GM21786 (cell line): Measurements from ENCODE around the gene SERPINA3.
"Not testable (repeated sequence)": the region's sequence is repeated elsewhere in the genome, so short reads cannot be mapped to it uniquely, and the experiment has no call there.

Source experiments
- ATAC-seq: cut with Tn5 transposase; IDR thresholded peaks from one replicate; pipeline ENCODE4 v1.9.1; 2021; ENCODE audit not compliant: unreplicated experiment

SERPINA3 gene

GRCh38 chr14:94631050-94631449, 18.9 kb downstream of the SERPINA3 start:
- ATAC-seq: no peak

DNA sequence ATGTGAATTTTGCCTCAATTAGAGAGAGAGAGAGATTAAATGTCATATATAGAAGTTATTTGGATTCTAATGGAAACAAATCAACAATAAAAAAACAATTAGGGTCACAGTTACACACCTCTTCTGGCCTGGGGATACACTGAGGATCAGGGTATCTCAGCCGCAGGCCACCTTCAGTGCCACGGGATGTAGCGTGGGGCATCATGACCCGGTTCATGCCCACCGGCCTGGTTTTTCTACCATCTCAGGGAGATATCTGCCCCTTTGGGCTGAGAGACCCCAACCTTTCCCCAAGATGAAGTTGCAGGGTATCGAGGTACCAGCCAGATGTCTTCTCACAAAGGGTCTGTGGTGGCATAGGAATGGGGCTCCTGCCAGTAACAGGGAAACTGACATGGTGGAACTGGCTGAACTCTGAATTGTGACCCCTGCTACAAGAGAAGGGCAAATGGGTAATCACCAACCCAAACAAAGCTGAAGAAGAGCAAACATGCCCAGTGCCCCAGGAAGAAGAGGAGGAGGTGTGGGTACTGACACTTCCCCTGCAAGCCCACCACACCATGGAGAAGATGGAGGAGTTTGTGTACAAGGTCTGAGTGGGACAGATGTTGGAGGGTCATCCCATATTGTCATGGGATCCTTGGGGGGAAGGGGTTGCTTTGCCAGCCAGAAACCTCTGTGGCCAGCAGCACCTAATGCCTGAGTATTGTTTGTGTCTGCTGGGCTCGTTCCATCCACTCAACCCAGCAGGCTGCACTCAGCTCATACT, 19.5 kb downstream of the SERPINA3 start:
- no peak for ATAC-seq

DNA sequence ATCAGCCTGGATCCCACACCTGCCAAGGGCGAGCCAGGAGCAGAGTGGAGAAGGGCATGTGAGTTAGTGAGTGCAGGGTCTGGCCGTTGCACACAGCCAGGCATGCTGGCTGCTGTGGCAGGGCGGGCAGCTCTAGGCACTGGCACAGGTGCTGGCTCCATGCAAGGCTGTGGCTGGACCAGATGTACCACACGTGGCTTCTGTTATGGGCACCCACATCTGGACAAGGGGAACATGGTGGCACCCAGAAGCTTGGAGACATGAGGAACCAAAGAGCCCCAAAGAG, 20.1 kb downstream of the SERPINA3 start:
- ATAC-seq: no peak

DNA sequence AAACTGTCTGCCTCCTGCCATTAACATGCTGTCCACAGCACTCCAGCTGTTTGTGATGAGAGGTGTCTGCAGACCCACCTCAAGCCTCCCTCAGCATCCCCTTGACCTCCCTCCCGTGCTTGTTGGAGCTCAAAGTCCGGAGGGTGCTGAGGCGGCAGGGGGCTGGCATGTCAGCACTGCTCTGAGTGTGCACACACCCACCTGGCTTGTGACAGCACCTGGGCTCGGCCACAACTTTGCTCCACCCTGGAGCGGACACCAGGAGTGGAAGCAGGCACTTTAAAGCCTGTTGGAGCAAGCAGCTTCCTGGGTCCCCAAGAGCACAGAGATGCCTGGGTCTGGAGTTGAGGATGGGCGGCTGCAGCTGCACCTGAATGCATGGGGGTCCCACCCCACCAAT, 20.9 kb downstream of the SERPINA3 start:
- ATAC-seq: no peak

GRCh38 chr14:94635154-94635553, 23.0 kb downstream of the SERPINA3 start:
- ATAC-seq: no peak

DNA sequence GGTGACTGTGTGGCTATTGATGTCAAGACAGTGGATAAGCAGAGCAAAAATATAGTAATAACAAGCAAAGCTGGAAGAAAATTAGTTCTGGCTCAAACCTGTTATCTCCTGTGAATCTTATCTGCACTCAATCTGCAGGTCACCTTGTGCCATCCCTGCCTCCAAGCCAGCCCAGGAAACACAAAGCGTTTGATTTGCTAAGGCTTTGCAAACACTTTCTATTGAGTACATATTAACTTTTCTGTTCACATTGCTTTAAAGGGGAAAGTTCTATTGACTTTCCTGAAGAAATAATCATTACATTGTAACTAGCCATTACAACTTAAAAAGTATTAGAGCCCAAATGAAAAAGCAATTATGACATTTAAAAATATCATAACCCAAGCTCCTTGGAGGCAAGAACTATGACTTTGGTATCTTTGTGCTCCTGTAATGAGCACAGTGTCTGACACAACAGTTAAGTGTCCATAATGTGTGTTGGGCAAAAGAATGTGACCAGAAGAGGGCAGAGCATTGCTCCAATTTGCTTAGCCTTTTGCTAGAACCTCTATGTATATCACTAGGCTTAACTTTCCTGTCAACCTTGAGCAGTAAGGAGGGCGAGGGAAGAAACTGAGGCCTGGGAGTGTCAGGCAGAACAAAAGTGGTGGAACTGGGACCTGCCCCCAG, 24.7 kb downstream of the SERPINA3 start:
- ATAC-seq: no peak

GRCh38 chr14:94637814-94638213, 25.6 kb downstream of the SERPINA3 start:
- ATAC-seq: not testable (repeated sequence)

GRCh38 chr14:94638339-94638738, 26.1 kb downstream of the SERPINA3 start:
- ATAC-seq: no peak

DNA sequence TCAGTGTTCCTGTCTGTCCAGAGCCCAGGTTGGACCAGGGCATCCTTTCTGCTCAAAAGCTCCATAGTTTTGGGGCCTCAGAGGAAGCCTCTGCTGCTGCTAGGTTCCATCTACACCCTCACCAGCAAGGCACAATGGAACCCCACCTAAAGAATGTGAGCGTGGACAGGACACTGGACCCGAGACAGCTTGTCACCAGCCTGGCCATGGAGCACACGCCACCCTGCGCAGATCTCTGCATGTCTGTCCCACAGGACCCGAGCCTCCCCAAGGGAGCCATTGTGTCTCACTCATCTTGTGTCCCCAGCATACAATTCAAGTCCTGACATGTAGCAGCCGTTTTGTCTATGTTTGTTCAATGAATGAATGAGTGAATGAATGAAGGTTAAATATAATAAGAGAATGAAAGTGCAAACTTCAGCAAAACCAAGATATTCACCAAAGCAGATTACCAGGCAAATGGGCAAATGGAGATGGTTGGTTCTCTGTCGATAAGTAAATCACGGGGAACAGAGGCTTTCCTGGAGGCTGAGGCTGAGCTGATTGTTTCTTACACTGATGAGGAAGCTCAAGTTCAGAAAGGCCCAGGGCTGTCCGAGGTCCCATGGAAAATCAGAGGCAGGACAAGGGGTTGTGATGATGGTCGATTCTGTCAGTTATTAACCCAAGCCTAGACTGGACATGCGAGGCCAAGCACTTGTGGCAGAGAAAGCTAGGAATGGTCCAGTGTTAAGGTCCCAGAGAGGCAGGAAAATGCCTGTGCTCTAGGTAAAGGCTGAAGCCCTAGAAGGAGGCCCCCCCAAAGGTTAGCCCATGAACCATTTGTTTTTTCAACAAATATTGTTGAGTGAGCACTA, 27.0 kb downstream of the SERPINA3 start:
- no peak for ATAC-seq

GRCh38 chr14:94640721-94641631, 28.8 kb downstream of the SERPINA3 start:
- no peak for ATAC-seq

DNA sequence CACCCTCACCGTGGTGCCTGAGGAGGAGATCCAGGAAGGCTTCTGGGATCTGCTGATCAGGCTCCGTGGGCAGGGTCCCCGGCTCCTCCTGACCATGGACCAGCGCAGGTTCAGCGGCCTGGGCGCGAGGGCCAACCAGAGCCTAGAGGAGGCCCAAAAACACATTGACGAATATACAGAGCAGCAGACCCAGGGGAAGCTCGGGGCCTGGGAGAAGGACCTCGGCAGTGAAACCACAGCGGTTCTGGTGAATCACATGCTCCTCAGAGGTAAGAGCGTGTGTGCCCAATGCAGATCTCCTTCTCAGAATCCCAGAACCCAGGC, 29.4 kb downstream of the SERPINA3 start:
- no peak for ATAC-seq

DNA sequence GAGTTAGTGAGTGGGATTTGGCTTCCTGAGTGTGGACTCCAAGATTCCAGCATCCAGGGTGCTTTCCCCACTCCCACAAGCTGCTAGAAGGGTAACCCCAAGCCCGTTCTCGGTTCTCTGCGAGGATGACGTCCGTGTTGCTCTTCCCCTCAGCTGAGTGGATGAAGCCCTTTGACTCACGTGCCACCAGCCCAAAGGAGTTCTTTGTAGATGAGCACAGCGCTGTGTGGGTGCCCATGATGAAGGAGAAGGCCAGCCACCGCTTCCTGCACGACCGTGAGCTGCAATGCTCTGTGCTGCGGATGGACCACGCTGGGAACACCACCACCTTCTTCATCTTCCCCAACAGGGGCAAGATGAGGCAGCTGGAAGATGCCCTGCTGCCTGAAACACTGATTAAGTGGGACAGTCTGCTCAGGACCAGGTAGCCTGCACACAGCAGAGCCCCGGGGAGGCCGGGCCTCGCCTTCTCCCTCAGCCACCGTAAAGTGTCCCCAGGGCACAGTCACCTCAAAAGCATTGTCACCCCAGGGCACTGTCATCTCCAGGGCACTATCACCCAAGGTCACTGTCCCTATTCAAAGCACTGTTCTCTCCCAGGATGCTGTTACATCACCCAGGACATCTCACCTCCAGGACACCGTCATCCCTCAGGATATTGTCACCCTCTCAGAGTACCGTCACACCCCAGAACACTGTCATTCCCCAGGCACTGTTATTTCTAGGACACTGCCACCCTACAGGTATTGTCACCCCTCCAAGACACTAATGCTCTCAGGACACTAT, 31.3 kb downstream of the SERPINA3 start:
- ATAC-seq: no peak

GRCh38 chr14:94644102-94644535, 31.9 kb downstream of the SERPINA3 start:
- ATAC-seq: no peak

DNA sequence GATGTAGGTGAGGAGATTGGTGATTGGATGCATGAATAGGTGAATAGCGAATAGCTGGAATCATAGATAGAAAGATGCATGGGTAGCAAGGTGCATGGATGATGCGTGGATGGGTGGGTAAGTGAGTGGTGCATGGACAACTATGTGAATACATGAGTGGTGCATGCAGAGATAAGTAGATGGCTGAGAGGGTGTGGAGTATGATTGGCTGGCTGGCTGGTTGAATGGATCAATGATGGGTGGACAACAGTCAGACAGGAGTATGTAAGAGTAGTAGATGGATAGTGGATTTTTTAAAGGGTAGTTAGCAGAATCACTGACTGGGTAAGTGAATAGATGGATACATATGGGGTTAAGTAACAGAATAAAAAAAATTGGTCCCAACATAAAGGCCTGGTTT, 33.9 kb downstream of the SERPINA3 start:
- ATAC-seq: no peak

- ATAC-seq: no peak
These were observed 34.3 kb downstream of the SERPINA3 start for GRCh38 chr14:94646481-94646880.

- ATAC-seq: no peak
These were observed 36.6 kb downstream of the SERPINA3 start for GRCh38 chr14:94648801-94649200.

- ATAC-seq: no peak
These were observed 37.6 kb downstream of the SERPINA3 start for GRCh38 chr14:94649543-94650443.

GRCh38 chr14:94650444-94650775, 38.2 kb downstream of the SERPINA3 start:
- no peak for ATAC-seq
